HCT116 (cell line): Measurements from ENCODE around the gene GPAM. TPM values are rescaled to one million over a fixed set of nuclear protein-coding genes. Genes with fewer than 3 reads are reported as not detected.

Source experiments
- ATAC-seq: fragments of 200-7000 bp; cut with Tn5 transposase; 2 replicates; pipeline ENCODE4 v1.9.1; 2020; ENCODE audit warnings: mild to moderate bottlenecking, moderate library complexity
- BruUV-seq: library from RNA; stranded (reverse); fragments of 400-500 nt; replicated peaks from 2 replicates; lab custom pipeline; 2021; lab: Mats Ljungman, UMichigan
- CTCF ChIA-PET: fragments of 300-600 bp; sonication (Branson Sonifier 250); formaldehyde crosslinking; loops from one replicate; lab custom pipeline; 2021; ENCODE audit warnings: antibody characterized with exemption; lab: Charles Lee
- POLR2A ChIA-PET: fragments of 300-600, 350-600 bp; sonication (Branson Sonifier 250); formaldehyde crosslinking; loops from one replicate; lab custom pipeline; 2021; ENCODE audit warnings: antibody characterized with exemption; lab: Charles Lee
- RAD21 ChIA-PET, 2 experiments: fragments of 300-600 bp; sonication (Branson Sonifier 250); formaldehyde crosslinking; loops; one replicate each; lab custom pipeline; 2023; ENCODE audit warnings: low total read pairs in 2 of 2; ENCODE audit not compliant: uncharacterized antibody in 2 of 2, unreplicated experiment in 2 of 2, low non-redundant PET in 1 of 2; lab: Charles Lee
- DNase-seq: peaks from one replicate; pipeline ENCODE4 v3.0.0-alpha.2; 2010; ENCODE audit warnings: low read depth, low spot score
- H2AFZ ChIP-seq: fragments of 200-600 bp; shearing (Covaris generic), sonication (generic); 2 replicates; pipeline ENCODE4 v1.6.1; 2017; ENCODE audit warnings: low read depth, mixed run types, mixed read lengths, antibody characterized with exemption, low read length; ENCODE audit not compliant: poor library complexity, severe bottlenecking
- H3K27ac ChIP-seq: 2 replicates; pipeline ENCODE4 v1.5.1; 2012; ENCODE audit warnings: low read depth, low read length
- H3K27me3 ChIP-seq: fragments of 200-600 bp; sonication (generic); 2 replicates; pipeline ENCODE4 v1.6.1; 2016; ENCODE audit warnings: mixed run types, low read length, mixed read lengths; ENCODE audit not compliant: insufficient read depth
- H3K36me3 ChIP-seq, 2 experiments: fragments of 200-500 bp in 1 of 2; fragments of 200-600 bp in 1 of 2; sonication (Bioruptor generic) in 1 of 2; sonication (generic) in 1 of 2; 2 replicates each; pipeline versions ENCODE4 v1.5.1 to v1.6.1; 2014 to 2016; ENCODE audit warnings: low read length in 2 of 2, inconsistent platforms in 1 of 2, mixed read lengths in 1 of 2, mixed run types in 1 of 2; ENCODE audit not compliant: insufficient read depth in 2 of 2, control insufficient read depth in 1 of 2
- H3K4me1 ChIP-seq, 2 experiments: fragments of 200-600 bp in 1 of 2; sonication (generic) in 1 of 2; 2 replicates each; pipeline versions ENCODE4 v1.5.1 to v1.6.1; 2012 to 2017; ENCODE audit warnings: low read length in 2 of 2, inconsistent platforms in 1 of 2, mild to moderate bottlenecking in 1 of 2, mixed read lengths in 1 of 2, mixed run types in 1 of 2, moderate library complexity in 1 of 2; ENCODE audit not compliant: insufficient read depth in 2 of 2, control insufficient read depth in 1 of 2
- H3K4me2 ChIP-seq: fragments of 200-600 bp; sonication (generic); 2 replicates; pipeline ENCODE4 v1.6.1; 2017; ENCODE audit warnings: mixed run types, low read length, mixed read lengths
- H3K4me3 ChIP-seq, 2 experiments: fragments of 200-600 bp in 1 of 2; sonication (generic) in 1 of 2; replicated peaks in 1 of 2; 2 replicates each; pipeline ENCODE4 v1.5.1; 2011 to 2016; ENCODE audit warnings: low read length in 2 of 2, control low read depth in 1 of 2, low read depth in 1 of 2, mild to moderate bottlenecking in 1 of 2, mixed read lengths in 1 of 2, mixed run types in 1 of 2
- H3K79me2 ChIP-seq: fragments of 200-600 bp; sonication (generic); 2 replicates; pipeline ENCODE4 v1.6.1; 2017; ENCODE audit warnings: mild to moderate bottlenecking, mixed run types, low read length, moderate library complexity, mixed read lengths; ENCODE audit not compliant: insufficient read depth
- H3K9ac ChIP-seq: fragments of 200-600 bp; sonication (generic); 2 replicates; pipeline ENCODE4 v1.6.1; 2016; ENCODE audit warnings: low read length, mixed read lengths
- H3K9me2 ChIP-seq: fragments of 200-600 bp; sonication (generic), shearing (Covaris generic); 2 replicates; pipeline ENCODE4 v1.6.1; 2017; ENCODE audit warnings: mixed run types, mild to moderate bottlenecking, moderate library complexity; ENCODE audit not compliant: insufficient read depth
- H3K9me3 ChIP-seq, 2 experiments: fragments of 200-500 bp in 1 of 2; fragments of 200-600 bp in 1 of 2; sonication (Bioruptor generic) in 1 of 2; sonication (generic) in 1 of 2; 2 replicates each; pipeline ENCODE4 v1.6.1; 2014 to 2017; ENCODE audit warnings: low read length in 2 of 2, mixed read lengths in 2 of 2, inconsistent platforms in 1 of 2, low read depth in 1 of 2, mild to moderate bottlenecking in 1 of 2, mixed run types in 1 of 2, moderate library complexity in 1 of 2; ENCODE audit not compliant: control insufficient read depth in 1 of 2, insufficient read depth in 1 of 2
- H4K20me1 ChIP-seq: fragments of 200-600 bp; sonication (generic), shearing (Covaris generic); 2 replicates; pipeline ENCODE4 v1.6.1; 2017; ENCODE audit warnings: mixed run types, mild to moderate bottlenecking, moderate library complexity; ENCODE audit not compliant: insufficient read depth
- CBX3 ChIP-seq: IDR thresholded peaks from 2 replicates; pipeline ENCODE4 v1.6.1; 2012; ENCODE audit warnings: low read depth
- CTCF ChIP-seq, 3 experiments: fragments of 200-600 bp in 1 of 3; sonication (generic) in 1 of 3; IDR thresholded peaks in 2 of 3; conservative IDR thresholded peaks in 1 of 3; 2 replicates each; pipeline ENCODE4 v1.5.1; 2012 to 2017; ENCODE audit warnings: low read depth in 2 of 3, low read length in 2 of 3, antibody characterized with exemption in 1 of 3, borderline replicate concordance in 1 of 3, control low read depth in 1 of 3, mild to moderate bottlenecking in 1 of 3, mixed read lengths in 1 of 3, mixed run types in 1 of 3, moderate library complexity in 1 of 3; ENCODE audit not compliant: insufficient read depth in 1 of 3
- FOSL1 ChIP-seq: IDR thresholded peaks from 2 replicates; pipeline ENCODE4 v1.6.1; 2012; ENCODE audit warnings: low read depth
- REST ChIP-seq: IDR thresholded peaks from 2 replicates; pipeline ENCODE4 v1.6.1; 2012; ENCODE audit warnings: low read depth
- SIN3A ChIP-seq: IDR thresholded peaks from 2 replicates; pipeline ENCODE4 v1.6.1; 2012; ENCODE audit warnings: low read depth
- SP1 ChIP-seq: IDR thresholded peaks from 2 replicates; pipeline ENCODE4 v1.6.1; 2012; ENCODE audit warnings: low read depth
- SRF ChIP-seq: IDR thresholded peaks from 2 replicates; pipeline ENCODE4 v1.6.1; 2012; ENCODE audit warnings: low read depth
- TCF7L2 ChIP-seq: IDR thresholded peaks from 2 replicates; pipeline ENCODE4 v1.7.0; 2011; ENCODE audit warnings: borderline replicate concordance, inconsistent platforms; ENCODE audit not compliant: insufficient read depth, insufficient read length; ENCODE audit errors: extremely low read depth
- ZNF274 ChIP-seq: fragments of 200-500 bp; sonication (Bioruptor generic); IDR thresholded peaks from 2 replicates; pipeline ENCODE4 v1.6.1; 2014; ENCODE audit warnings: mild to moderate bottlenecking, low read depth, low read length, inconsistent platforms
- intact Hi-C: fragments of 100-400 bp; cut with micrococcal nuclease; formaldehyde crosslinking; loops from 2 replicates; pipeline ENCODE4 v1.10.0; 2022
- total RNA-seq: library from RNA; stranded (reverse); gene quantifications from one replicate; pipeline ENCODE4 v1.2.1, GENCODE V29; 2021; ENCODE audit not compliant: unreplicated experiment

The GPAM gene
- total RNA-seq, 1 experiment from 2014 or later: 19.3 TPM

- no peak for DNase-seq
- BruUV-seq: no TSS peak
- RAD21 ChIA-PET: no interaction called here
- no peaks in the 10 kb centered on the region for H3K9me2 ChIP-seq
- 0 out of 2 replicates have a peak, but pooled peaks cover under 1% of the 10 kb centered on the region for H3K79me2 ChIP-seq
- H3K4me1 ChIP-seq: no peaks in the 10 kb centered on the region
- no peak overlapping the region for H3K27ac ChIP-seq
- H3K9ac ChIP-seq: no peak overlapping the region
- no peak for TF ChIP-seq CTCF (IDR thresholded peaks at IDR 0.05 in 2 of 3, conservative IDR thresholded peaks at IDR 0.05 in 1 of 3; ENCODE audit: borderline replicate concordance in 1 of 3, insufficient read depth in 1 of 3, low read depth in 2 of 3, low read length in 2 of 3)
- TF ChIP-seq CBX3: no peak
- no peak for TF ChIP-seq REST
- TF ChIP-seq SIN3A: no peak
- no peak for TF ChIP-seq FOSL1
- TF ChIP-seq SP1: no peak
- TF ChIP-seq ZNF274: no peak
- TF ChIP-seq SRF: no peak
- TF ChIP-seq TCF7L2: no peak
- H3K36me3 ChIP-seq: peaks cover 36 to 38% of the 10 kb centered on the region in 2 experiments
- POLR2A ChIA-PET: no interaction called here
- H4K20me1 ChIP-seq: no peaks in the 10 kb centered on the region
- no peak overlapping the region for H3K4me2 ChIP-seq
- H2AFZ ChIP-seq: no peak overlapping the region
- H3K4me3 ChIP-seq: no peak overlapping the region
- CTCF ChIA-PET: interaction anchor here (1.6 kb wide), 1 partner anchor 258 kb away, joined by 4 read pairs; no protein-coding TSS in a partner anchor
- no peak for ATAC-seq
- no peaks in the 10 kb centered on the region for H3K27me3 ChIP-seq
- no peaks in the 10 kb centered on the region for H3K9me3 ChIP-seq
- intact Hi-C loops: no loop called here
Measured at GRCh38 chr10:112177247-112177646, 6.3 kb downstream of the GPAM start.
